Tibial nerve (tissue), 3 donors: ENCODE results near the gene MED12L.

Experiments
- POLR2A ChIP-seq, 2 donors: fragments of 450-650 bp; IDR thresholded peaks; one replicate each; pipeline ENCODE4 v1.6.1; 2017; ENCODE audit warnings: antibody characterized with exemption in 2 of 2, mild to moderate bottlenecking in 2 of 2, moderate library complexity in 2 of 2
- TF ChIP-seq, protein P1 (sequence below), 5 experiments: fragments of 200-600 bp in 3 of 5; fragments of 450-650 bp in 2 of 5; sonication (generic) in 3 of 5; IDR thresholded peaks; one replicate each; pipeline ENCODE4 v1.5.1; 2016 to 2019; ENCODE audit warnings: antibody characterized with exemption in 5 of 5, mild to moderate bottlenecking in 3 of 5, moderate library complexity in 2 of 5

- TF ChIP-seq, protein P1, sequence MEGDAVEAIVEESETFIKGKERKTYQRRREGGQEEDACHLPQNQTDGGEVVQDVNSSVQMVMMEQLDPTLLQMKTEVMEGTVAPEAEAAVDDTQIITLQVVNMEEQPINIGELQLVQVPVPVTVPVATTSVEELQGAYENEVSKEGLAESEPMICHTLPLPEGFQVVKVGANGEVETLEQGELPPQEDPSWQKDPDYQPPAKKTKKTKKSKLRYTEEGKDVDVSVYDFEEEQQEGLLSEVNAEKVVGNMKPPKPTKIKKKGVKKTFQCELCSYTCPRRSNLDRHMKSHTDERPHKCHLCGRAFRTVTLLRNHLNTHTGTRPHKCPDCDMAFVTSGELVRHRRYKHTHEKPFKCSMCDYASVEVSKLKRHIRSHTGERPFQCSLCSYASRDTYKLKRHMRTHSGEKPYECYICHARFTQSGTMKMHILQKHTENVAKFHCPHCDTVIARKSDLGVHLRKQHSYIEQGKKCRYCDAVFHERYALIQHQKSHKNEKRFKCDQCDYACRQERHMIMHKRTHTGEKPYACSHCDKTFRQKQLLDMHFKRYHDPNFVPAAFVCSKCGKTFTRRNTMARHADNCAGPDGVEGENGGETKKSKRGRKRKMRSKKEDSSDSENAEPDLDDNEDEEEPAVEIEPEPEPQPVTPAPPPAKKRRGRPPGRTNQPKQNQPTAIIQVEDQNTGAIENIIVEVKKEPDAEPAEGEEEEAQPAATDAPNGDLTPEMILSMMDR (IDR thresholded peaks at IDR 0.05), result no peak
- TF ChIP-seq POLR2A (IDR thresholded peaks at IDR 0.05), result no peak
These were observed 234.2 kb downstream of the MED12L start for GRCh38 chr3:151319628-151320027.
